ENCODE measurements around the gene HDAC1.
"Not testable (repeated sequence)": the region's sequence is repeated elsewhere in the genome, so short reads cannot be mapped to it uniquely, and the experiment has no call there.

Gene HDAC1

DNA sequence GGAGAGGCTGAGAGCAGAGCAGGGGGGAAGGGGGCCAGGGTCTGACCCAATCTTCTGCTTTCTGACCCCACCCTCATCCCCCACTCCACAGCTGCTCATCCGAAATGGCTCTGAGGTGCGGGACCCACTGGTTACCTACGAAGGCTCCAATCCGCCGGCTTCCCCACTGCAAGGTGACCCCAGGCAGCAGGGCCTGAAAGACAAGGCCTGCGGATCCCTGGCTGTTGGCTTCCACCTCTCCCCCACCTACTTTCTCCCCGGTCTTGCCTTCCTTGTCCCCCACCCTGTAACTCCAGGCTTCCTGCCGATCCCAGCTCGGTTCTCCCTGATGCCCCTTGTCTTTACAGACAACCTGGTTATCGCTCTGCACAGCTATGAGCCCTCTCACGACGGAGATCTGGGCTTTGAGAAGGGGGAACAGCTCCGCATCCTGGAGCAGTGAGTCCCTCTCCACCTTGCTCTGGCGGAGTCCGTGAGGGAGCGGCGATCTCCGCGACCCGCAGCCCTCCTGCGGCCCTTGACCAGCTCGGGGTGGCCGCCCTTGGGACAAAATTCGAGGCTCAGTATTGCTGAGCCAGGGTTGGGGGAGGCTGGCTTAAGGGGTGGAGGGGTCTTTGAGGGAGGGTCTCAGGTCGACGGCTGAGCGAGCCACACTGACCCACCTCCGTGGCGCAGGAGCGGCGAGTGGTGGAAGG lies 17.1 kb upstream of the HDAC1 start:
- peak; percentile 62 for DNase-seq

DNA sequence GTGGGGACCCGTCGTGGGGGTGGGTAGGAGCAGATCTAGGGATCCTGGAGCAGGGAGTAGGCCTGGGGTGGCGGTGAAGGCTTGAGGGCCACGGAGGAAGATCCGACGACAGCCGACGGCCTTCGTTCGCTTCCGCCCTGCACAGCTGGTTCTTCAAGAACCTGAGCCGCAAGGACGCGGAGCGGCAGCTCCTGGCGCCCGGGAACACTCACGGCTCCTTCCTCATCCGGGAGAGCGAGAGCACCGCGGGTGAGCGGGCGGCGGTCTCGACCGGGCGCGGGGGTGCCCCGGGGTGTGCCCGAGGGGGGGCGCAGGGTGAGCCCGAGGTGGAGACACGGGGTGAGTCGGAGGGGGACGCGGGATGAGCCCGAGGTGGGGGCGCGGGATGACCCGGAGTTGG lies 16.5 kb upstream of the HDAC1 start:
- peak; percentile 62 for DNase-seq

DNA sequence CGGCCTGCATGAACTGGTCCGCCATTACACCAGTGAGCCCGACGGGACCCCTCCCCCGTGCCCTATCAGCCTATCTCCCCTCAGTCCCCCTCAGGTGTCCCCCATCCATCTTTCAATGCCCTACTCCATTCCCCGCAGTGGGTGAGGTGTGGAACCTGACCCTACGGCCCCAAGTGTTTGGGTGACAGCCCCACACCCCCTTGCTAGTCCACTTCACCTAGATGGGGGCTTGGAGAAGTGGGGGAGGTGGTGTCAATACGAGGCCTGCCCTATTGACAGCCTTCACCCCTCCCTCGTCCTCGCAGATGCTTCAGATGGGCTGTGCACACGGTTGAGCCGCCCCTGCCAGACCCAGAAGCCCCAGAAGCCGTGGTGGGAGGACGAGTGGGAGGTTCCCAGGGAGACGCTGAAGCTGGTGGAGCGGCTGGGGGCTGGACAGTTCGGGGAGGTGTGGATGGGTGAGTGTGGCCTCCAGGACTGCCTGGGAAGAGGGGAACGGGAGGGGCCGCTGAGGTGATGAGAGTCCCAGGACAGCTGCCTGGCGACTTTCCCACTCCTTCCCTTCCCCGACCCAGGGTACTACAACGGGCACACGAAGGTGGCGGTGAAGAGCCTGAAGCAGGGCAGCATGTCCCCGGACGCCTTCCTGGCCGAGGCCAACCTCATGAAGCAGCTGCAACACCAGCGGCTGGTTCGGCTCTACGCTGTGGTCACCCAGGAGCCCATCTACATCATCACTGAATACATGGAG lies 15.7 kb upstream of the HDAC1 start:
- no peak for DNase-seq

DNA sequence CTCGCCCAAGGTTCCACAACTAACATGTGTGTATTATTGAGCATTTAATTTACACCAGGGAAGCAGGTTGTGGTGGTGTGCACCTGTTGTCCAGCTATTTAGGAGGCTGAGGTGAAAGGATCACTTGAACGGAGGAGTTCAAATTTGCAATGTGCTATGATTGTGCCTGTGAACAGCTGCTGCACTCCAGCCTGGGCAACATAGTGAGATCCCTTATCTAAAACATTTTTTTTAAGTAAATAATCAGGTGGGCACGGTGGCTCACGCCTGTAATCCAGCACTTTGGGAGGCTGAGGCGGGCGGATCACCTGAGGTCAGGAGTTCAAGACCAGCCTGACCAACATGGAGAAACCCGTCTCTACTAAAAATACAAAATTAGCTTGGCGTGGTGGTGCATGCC lies 7.1 kb upstream of the HDAC1 start:
- DNase-seq, result not testable (repeated sequence)

DNA sequence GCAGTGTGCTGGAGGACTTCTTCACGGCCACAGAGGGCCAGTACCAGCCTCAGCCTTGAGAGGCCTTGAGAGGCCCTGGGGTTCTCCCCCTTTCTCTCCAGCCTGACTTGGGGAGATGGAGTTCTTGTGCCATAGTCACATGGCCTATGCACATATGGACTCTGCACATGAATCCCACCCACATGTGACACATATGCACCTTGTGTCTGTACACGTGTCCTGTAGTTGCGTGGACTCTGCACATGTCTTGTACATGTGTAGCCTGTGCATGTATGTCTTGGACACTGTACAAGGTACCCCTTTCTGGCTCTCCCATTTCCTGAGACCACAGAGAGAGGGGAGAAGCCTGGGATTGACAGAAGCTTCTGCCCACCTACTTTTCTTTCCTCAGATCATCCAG lies 6.2 kb upstream of the HDAC1 start:
- no peak for DNase-seq

DNA sequence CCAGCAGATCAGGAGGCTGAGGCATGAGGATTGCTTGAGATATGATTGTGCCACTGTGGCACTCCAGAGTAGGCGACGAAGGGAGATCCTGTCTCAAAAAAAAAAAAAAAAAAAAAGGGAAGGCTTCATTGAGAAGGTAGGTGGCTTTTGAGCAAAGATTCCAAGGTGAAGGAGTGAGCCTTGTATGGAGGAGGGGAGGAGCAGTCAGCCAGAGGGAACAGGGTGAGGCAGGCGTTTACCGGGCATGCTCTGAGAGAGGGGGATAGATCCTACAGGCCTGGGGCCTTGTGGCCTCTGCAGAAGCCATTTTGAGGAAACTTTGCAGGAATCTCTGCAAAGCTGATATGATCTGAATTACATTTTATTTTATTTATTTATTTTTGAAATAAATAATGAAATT lies 5.1 kb upstream of the HDAC1 start:
- DNase-seq, result no peak

DNA sequence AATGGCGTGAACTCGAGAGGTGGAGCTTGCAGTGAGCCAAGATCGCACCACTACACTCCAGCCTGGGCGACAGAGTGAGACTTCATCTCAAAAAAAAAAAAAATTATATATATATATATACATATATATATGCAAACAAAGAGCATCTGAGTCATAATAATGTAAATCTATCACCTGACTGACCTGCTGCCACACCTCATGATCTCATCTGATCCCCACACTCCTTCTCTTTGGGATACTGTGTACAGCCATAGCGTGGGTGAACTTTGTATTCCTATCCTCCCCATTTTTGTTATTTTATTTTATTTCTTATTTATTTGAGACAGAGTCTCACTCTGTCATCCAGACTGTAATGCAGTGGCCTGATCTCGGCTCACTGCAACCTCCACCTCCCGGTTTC lies 2.6 kb upstream of the HDAC1 start:
- DNase-seq, result no peak

DNA sequence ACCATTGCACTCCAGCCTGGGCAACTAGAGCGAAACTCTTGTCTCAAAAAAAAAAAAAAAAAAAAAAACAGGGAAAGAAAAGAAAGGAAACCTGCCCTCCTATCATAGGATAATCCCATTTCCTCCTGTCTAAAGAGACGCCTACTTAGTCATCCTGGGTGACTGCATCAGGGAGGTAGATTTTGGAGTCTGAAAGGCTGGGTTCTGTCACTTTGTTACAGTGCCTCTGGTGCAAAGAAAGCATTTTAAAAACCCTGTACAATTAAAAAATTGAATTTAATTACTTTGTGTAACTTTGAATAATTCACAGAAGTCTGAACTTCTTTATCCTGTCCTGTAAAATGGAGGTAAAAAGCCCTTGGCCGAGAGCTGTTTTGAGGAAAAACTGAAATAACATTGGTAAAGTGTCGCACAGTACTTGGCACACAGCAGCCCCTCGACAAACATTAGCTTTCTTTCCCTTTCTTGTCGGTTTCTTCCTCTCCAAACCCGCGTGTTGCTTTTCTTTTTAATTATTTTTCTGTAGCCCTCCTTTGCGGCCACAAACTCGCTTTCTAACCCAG lies 657 bp upstream of the HDAC1 start:
- no peak for DNase-seq

DNA sequence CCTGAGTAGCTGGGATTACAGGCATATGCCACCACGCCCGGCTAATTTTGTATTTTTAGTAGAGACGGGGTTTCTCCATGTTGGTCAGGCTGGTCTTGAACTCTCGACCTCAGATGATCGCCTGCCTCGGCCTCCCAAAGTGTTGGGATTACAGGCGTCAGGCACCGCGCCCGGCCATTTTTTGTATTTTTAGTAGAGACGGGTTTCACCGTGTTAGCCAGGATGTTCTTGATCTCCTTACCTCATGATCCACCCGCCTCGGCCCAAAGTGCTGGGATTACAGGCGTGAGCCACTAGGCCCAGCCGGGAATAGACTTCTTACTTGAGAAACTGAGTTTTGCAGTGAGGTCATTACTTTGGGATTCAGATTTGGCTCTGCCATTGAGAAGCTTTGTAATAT lies 6.3 kb downstream of the HDAC1 start:
- not testable (repeated sequence) for DNase-seq

DNA sequence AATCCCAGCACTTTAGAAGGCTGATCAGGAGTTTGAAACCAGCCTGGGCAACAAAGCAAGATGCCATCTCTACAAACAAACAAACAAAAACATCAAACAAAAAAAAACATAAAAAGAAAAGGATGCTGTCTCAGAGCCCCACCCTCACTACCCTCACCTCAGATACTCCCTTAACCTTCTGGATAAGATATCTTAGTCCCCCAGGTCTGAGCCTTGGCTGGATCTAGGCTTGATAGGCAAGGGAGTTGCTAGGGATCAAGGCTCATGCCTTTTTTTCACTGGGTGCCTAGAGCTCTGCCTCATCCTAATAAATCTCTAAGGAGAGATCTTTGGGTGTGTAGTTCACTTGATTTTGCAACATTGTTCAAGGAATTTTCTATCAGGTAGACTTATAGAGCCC lies 7.4 kb downstream of the HDAC1 start:
- no peak for DNase-seq

DNA sequence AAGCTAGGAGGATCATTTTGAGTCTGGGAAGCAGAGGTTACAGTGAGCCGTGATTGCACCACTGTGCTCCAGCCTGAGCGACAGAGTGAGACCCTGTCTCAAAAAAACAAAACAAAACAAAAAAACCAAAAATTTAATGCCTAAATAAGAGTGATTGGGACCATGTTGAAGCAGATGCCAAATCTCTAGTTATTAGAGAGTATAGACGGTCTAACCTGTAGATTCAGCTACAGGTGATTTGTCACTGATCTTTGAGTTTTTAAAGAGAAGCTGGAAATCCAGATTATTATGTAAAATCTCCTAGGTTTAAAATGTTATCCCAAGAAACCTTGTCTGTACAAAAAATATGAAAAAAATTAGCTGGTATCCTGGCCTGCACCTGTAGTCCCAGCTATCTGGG lies 11.5 kb downstream of the HDAC1 start:
- no peak for DNase-seq

DNA sequence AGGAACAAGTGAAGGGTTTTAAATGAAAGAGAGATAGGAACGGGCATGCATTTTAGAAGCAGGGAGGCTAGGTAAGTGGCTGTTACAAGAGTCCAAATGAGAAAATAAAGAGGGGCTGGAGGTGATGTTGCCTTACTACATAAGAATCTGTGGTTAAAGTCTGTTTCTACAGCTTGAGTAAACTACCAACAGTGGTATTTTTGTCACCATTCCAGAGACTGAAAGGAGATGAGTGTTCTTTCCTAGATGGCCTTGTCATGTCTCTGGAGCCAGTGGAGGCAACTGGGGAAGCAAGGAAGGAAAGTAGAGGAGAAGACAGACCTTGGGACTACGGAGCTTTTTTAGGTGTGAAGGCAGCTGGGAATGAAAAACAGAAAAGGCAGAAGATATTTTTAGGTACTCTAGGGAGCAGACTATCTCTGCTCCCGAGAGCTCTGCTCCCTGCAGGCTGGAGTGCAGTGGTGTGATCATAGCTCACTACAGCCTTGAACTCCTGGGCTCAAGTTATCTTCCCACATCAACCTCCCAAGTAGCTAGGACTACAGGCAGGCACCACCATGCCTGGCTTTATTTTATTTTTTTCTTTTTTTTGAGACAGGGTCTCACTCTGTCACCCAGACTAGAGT lies 12.2 kb downstream of the HDAC1 start:
- no peak for DNase-seq

DNA sequence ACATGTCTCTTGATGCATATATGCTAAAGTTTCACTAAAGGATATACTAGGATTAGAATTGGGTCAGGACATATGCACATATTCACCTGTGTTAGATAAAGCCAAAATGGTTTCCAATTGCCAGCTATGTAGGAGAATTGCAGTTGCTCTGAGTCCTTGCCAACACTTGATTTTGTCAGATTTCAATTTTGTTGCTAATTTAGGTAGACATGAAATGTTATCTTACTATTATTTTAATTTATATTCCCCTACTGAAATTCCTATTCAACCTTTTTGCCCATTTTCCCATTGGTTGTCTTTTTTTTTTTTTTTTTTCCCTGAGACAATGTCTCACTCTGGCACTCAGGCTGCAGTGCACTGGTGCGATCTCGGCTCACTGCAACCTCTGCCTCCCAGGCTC lies 13.4 kb downstream of the HDAC1 start:
- no peak for DNase-seq

DNA sequence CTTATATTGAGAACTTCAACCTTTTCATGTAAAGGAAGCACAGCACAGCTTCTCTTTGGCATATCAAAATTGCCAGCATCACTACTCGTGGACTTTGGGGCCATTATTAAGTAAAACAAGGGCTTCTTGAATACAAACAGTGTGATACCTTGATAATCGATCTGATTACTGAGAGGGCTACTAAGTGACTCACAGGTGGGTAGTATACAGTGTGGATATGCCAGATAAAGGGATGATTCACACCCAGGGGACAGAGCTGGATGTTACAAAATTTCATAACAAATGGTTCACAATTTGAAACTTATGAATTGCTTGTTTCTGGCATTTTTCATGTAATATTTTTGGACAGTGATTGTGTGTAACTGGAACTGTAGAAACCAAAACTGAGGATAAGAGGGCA lies 15.4 kb downstream of the HDAC1 start:
- no peak for DNase-seq

DNA sequence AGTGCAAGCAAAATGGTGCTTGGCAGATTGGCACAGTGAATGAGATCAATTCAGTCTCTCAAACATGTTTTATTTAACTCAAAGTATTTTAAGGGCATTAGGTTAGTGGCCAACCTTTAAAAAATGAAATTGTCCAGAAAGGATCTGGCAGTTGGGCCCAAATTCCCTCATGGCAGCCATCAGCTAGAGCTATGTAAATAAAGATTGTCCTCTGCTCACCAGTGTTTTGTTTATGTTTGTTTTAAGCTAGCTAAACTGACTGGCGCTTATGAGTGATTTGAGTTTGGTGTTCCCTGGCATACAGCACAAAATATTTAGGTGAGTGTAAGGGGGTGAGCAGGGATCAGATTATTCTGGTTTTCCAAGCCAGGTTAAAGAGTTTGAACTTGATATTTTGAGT lies 18.1 kb downstream of the HDAC1 start:
- no peak for DNase-seq

DNA sequence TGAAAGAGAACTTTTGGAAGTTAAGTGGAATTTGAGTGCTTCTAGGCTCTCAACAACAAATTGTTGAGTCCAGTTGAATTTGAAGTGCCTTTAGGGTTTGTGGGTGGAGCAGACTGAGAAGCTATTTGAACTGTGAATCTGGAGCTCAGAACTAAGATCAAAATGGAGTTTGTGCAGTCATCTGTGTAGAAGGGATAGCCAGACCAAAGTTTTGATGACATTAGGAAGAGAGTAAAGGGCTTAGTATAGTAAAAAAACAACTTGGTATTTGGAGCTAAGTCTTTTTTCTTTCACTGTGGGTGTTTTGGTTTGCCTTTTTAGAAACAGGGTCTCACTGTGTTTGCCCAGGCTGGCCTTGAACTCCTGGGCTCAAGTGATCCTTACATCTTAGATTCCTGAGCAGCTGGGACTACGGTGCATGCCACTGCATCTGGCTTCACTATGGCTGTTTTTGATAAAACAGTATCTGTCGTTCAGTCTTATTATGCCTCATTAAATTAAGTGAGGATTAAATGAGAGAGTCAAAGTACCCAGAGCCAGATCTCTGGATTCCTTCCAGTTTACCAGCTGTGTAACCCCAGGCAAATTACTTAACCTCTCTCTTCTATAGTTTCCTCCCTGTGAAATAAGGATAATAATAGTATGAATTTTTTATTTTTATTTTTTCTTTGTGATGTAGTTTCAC lies 20.0 kb downstream of the HDAC1 start:
- no peak for DNase-seq

DNA sequence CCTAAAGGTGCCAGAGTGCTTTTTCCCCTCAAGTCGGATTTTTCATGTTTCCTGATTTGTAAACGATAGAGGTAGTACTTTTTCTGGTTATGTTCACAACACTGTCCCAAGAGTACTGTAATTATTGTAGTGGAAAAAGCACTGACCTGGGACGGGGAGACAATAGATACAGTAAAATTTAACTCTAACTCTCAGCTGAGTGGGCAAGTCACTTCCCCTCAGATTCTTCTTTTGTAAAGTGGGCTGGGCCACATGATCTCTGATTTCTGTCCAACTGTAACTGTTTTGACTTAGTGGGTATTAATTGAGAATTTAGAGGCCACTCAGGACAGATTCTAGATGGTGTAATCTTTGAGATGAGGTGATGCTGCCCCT lies 25.0 kb downstream of the HDAC1 start:
- no peak for DNase-seq

DNA sequence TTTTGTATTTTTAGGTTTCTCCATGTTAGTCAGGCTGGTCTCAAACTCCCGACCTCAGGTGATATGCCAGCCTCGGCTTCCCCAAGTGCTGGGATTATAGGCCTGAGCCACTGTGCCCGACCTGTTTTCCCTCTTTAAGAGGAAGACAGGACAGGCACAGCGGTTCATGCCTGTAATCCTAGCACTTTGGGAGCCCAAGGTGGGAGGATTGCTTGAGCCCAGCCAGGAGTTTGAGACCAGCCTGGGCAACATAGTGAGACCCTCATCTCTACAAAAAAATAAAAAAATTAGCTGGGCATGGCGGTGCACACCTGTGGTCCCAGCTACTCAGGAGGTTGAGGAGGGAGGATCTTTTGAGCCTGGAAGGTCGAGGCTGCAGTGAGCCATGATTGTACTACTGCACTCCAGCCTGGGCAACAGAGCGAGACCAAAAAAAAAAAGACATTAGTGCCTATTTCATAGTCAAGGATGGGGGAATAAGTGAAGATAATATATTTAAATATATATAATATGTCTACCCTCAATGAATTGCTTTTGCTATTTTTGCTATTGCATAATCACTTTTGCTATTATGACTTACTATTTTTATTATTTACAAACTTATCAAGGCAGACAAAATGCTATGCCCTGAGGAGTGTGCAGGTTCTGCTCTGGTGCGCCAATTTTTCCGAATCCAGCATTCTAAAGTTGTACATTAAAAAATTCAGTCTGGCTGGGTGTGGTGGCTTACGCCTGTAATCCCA lies 26.4 kb downstream of the HDAC1 start:
- no peak for DNase-seq

DNA sequence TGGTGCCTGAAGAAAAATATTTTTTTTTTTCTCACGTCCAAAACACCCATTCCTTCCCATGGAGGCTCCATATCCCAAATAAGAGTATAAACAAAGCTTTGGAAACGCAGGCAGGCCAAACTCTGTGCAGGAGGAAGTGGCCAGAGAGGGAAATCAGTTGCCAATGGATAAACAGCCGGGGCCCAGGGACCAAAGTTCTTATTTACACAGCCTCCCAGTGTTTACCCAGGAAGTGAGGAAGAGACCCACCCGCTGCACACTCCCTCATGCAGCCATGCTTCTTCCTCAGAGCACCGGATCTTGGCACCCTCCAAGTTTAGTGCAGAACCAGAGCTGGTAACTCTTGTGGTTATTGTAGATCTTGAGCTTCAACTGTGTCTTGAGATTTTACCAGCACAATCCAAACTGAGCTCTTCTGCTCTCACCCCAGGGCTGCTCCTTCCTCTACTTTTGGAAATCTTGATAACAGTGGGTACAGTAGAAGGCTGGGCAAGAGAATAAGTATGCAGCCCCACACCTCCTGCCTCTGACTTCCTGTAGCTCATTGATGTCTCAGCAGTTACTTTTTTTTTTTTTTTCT lies 29.9 kb downstream of the HDAC1 start:
- no peak for DNase-seq

DNA sequence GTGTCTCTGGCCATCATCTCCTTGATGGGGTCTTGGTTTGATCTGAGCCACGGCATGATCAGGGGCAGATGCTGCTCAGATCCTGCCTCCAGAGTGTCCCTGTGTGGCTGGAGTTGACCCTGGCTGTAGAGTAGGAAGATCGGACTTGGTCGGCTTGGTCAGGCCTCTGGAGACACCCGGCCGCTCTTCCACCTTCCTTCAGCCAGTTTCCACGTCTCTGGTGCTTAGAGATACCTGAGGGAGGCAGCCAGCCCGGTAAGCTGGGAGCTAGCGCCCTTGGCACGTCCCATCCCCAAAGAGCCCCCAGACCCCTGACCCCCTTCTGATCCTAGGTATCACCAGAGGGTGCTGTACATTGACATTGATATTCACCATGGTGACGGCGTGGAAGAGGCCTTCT lies 35.3 kb downstream of the HDAC1 start:
- DNase-seq, result no peak

DNA sequence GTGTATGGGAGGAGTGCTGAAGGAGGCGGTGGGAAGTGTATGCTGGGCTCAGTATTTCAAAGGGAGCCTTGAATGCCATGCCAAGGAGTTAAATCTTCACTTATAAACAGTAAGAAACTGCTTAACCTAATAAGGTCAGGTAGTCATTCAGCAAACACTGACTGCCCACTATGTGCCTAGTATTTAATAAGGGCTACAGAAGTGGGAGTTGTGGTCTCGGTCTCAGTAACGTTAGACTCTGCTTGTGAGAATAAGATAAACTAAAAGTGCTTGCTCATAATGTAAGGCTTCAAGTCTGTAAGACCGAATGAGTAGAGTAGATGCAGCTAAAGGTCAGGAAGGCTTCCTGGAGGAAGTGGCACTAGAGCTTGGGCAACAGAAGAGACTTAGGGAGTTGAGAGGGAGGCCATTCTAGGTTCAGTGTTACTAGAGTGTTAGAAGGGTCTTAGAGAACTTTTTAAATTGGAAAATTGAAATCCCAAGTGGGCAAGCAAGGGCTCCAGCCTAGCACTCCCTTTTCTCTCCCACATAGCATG lies 38.1 kb downstream of the HDAC1 start:
- DNase-seq, result no peak

DNA sequence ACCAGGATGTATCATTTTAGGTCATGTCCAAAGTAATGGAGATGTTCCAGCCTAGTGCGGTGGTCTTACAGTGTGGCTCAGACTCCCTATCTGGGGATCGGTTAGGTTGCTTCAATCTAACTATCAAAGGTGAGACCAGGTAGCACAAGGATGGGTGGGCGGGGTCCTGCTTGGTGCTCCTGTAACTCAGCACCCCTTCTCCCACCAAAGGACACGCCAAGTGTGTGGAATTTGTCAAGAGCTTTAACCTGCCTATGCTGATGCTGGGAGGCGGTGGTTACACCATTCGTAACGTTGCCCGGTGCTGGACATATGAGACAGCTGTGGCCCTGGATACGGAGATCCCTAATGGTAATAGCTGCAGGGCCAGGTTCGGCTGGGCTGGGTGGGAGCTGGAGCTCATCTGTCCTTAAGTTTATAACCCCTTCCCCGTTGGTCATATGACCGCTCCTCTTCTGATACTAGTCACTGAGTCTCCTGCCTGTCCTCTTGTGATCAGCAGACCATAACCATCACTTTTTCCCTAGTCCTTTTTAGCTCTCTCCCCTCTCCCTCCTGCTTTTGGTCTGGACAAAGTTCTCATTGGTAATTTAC lies 38.8 kb downstream of the HDAC1 start:
- no peak for DNase-seq

All from activated CD8-positive, alpha-beta memory T cell treated with anti-CD3 and anti-CD28 coated beads for 24 hours (primary cell).